ENCODE results near the gene TNK1. TPM values are rescaled to one million over a fixed set of nuclear protein-coding genes. Genes with fewer than 3 reads are reported as not detected.
"Not testable (repeated sequence)": the region's sequence is repeated elsewhere in the genome, so short reads cannot be mapped to it uniquely, and the experiment has no call there.

Gene TNK1
- total RNA-seq (2022) (7.0 and 8.6 TPM in 2 replicates), Bru-seq, nascent RNA (percentile 32 among the genes with signal in this experiment), BruChase-seq, experiment 1, labeled RNA remaining after a 6-hour chase (percentile 39 among the genes with signal in this experiment), BruChase-seq, experiment 2, labeled RNA remaining after a 2-hour chase (percentile 48 among the genes with signal in this experiment)
- long read RNA-seq, partial matches to known transcripts = 5 of 7 reads
- long read RNA-seq, other reads (novel, unspliced or antisense) = 2 of 7 reads

- Mint-ChIP-seq H3K27me3 (ENCODE audit: unreplicated experiment) (no peaks in the 10 kb centered on the region), H3K9me3 (ENCODE audit: low read depth, unreplicated experiment) (no peaks in the 10 kb centered on the region), H3K4me1 (ENCODE audit: low read depth, unreplicated experiment) (peaks cover 8% of the 10 kb centered on the region), H3K36me3 (ENCODE audit: insufficient read depth, unreplicated experiment) (peaks cover 37% of the 10 kb centered on the region), H3K4me3 (ENCODE audit: low read depth, unreplicated experiment) (peak within 1 kb of the TSS; percentile 87), H3K27ac (ENCODE audit: unreplicated experiment) (peak within 1 kb of the TSS; percentile 64)
- CTCF ChIA-PET = interaction anchor here (0.8 kb wide), 1 partner anchor 25 kb away, joined by 4 read pairs; no protein-coding TSS in a partner anchor
- DNase-seq = peak; percentile 52
- no TSS peak for BruUV-seq (replicated peaks)
- TF ChIP-seq, protein P1, sequence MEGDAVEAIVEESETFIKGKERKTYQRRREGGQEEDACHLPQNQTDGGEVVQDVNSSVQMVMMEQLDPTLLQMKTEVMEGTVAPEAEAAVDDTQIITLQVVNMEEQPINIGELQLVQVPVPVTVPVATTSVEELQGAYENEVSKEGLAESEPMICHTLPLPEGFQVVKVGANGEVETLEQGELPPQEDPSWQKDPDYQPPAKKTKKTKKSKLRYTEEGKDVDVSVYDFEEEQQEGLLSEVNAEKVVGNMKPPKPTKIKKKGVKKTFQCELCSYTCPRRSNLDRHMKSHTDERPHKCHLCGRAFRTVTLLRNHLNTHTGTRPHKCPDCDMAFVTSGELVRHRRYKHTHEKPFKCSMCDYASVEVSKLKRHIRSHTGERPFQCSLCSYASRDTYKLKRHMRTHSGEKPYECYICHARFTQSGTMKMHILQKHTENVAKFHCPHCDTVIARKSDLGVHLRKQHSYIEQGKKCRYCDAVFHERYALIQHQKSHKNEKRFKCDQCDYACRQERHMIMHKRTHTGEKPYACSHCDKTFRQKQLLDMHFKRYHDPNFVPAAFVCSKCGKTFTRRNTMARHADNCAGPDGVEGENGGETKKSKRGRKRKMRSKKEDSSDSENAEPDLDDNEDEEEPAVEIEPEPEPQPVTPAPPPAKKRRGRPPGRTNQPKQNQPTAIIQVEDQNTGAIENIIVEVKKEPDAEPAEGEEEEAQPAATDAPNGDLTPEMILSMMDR (IDR thresholded peaks at IDR 0.05; ENCODE audit: unreplicated experiment) = no peak
- intact Hi-C loops (cut with micrococcal nuclease; ENCODE audit: unreplicated experiment) = no loop called here
These were observed at the start of gene TNK1 for GRCh38 chr17:7380855-7381683. TSS of gene TNK1 (plus strand) at chr17:7381089. CDS start at chr17:7382927, 1,838 bp downstream.

DNA sequence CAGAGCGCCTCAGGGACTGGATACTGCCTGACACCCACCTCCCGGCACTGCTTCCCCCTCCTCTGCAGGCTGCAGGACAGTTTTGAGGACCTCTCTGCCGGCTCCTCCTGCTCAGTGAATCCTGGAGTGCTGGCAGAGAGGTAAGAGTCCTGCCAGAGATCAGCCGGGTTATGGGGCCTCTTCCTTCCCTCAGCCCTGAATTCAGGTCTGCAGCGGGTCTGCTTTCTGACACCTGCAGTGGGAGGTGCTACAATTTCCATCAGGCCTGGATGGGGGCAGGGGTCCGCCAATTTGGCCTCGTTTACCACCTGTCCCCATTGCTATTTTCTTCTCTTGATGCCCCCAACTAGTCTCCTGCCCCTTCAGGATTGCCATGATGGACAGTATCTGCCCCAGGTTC, 48.8 kb upstream of the TNK1 start:
- H3K36me3 Mint-ChIP-seq (ENCODE audit: insufficient read depth, unreplicated experiment) = peaks cover 21% of the 10 kb centered on the region
- peaks cover 20% of the 10 kb centered on the region for H3K27me3 Mint-ChIP-seq (ENCODE audit: unreplicated experiment)
- CTCF ChIA-PET = no interaction called here
- no peaks in the 10 kb centered on the region for H3K9me3 Mint-ChIP-seq (ENCODE audit: low read depth, unreplicated experiment)
- no peak for DNase-seq
- peaks cover 16% of the 10 kb centered on the region for H3K4me1 Mint-ChIP-seq (ENCODE audit: low read depth, unreplicated experiment)
- H3K4me3 Mint-ChIP-seq (ENCODE audit: low read depth, unreplicated experiment) = no peak overlapping the region
- TF ChIP-seq, protein P1 (IDR thresholded peaks at IDR 0.05; ENCODE audit: unreplicated experiment) = no peak
- intact Hi-C loops (cut with micrococcal nuclease; ENCODE audit: unreplicated experiment) = no loop called here
- H3K27ac Mint-ChIP-seq (ENCODE audit: unreplicated experiment) = no peak overlapping the region
- BruUV-seq (replicated peaks) = no TSS peak

- DNase-seq; H3K4me3 Mint-ChIP-seq (ENCODE audit: low read depth, unreplicated experiment); CTCF ChIA-PET; intact Hi-C loops (cut with micrococcal nuclease; ENCODE audit: unreplicated experiment); BruUV-seq (replicated peaks); H3K27ac Mint-ChIP-seq (ENCODE audit: unreplicated experiment); H3K9me3 Mint-ChIP-seq (ENCODE audit: low read depth, unreplicated experiment): not testable (repeated sequence)
- Mint-ChIP-seq H3K36me3 (ENCODE audit: insufficient read depth, unreplicated experiment) (peaks cover 21% of the 10 kb centered on the region), H3K4me1 (ENCODE audit: low read depth, unreplicated experiment) (peaks cover 15% of the 10 kb centered on the region), H3K27me3 (ENCODE audit: unreplicated experiment) (peaks cover 20% of the 10 kb centered on the region)
These were observed 48.3 kb upstream of the TNK1 start for GRCh38 chr17:7332600-7333069.

DNA sequence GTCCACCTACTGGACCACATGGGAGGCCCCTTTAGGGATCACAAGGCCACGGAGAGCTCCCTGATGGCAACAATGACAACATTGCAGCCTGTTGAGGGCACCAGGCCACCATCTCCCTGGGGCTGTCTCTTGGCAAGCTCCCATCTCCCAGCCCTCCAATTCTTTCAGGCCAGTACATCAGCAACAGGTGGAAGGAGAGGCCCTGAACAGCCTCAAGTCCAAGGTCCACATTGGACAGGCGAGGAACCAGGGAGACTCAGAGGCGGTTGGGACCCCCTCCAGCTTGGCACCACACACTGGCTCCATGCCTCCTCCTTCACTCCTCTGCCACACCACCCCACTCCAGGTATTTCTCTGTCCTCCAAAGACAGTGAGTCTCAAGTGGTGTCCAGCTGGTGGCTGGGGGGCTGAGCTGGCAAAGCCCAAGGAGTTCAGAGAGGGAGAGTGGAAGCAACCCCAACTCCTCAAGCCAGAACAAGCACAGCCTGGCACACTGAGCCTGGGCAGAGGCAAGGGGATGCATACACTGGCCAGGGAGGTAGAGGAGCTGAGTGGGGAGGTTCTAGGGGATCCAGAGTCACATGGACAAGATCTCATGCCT, 45.9 kb upstream of the TNK1 start:
- no peak for DNase-seq
- CTCF ChIA-PET = interaction anchor here (1.7 kb wide), 1 partner anchor 10 kb away, joined by 5 read pairs; no protein-coding TSS in a partner anchor
- BruUV-seq (replicated peaks) = no TSS peak
- H3K4me1 Mint-ChIP-seq (ENCODE audit: low read depth, unreplicated experiment) = no peaks in the 10 kb centered on the region
- no peak overlapping the region for H3K4me3 Mint-ChIP-seq (ENCODE audit: low read depth, unreplicated experiment)
- no peak overlapping the region for H3K27ac Mint-ChIP-seq (ENCODE audit: unreplicated experiment)
- TF ChIP-seq, protein P1 (IDR thresholded peaks at IDR 0.05; ENCODE audit: unreplicated experiment) = no peak
- peaks cover 20% of the 10 kb centered on the region for H3K27me3 Mint-ChIP-seq (ENCODE audit: unreplicated experiment)
- peaks cover 6% of the 10 kb centered on the region for H3K36me3 Mint-ChIP-seq (ENCODE audit: insufficient read depth, unreplicated experiment)
- intact Hi-C loops (cut with micrococcal nuclease; ENCODE audit: unreplicated experiment) = no loop called here
- H3K9me3 Mint-ChIP-seq (ENCODE audit: low read depth, unreplicated experiment) = no peaks in the 10 kb centered on the region

GRCh38 chr17:7335765-7336164, 45.1 kb upstream of the TNK1 start:
- H3K36me3 Mint-ChIP-seq (ENCODE audit: insufficient read depth, unreplicated experiment); BruUV-seq (replicated peaks); DNase-seq; H3K9me3 Mint-ChIP-seq (ENCODE audit: low read depth, unreplicated experiment); H3K4me3 Mint-ChIP-seq (ENCODE audit: low read depth, unreplicated experiment); H3K27ac Mint-ChIP-seq (ENCODE audit: unreplicated experiment); intact Hi-C loops (cut with micrococcal nuclease; ENCODE audit: unreplicated experiment); H3K4me1 Mint-ChIP-seq (ENCODE audit: low read depth, unreplicated experiment): not testable (repeated sequence)
- peaks cover 20% of the 10 kb centered on the region for H3K27me3 Mint-ChIP-seq (ENCODE audit: unreplicated experiment)
- CTCF ChIA-PET = interaction anchor here (1.7 kb wide), 1 partner anchor 9 kb away, joined by 5 read pairs; no protein-coding TSS in a partner anchor

Data from Calu3 (cell line).